SK-N-SH treated with all-trans-retinoic acid at 6 μM for 48 hours (cell line): Measurements from ENCODE around the gene SRSF1.
"Not testable (repeated sequence)": the region's sequence is repeated elsewhere in the genome, so short reads cannot be mapped to it uniquely, and the experiment has no call there.

Experiments used
- ARNTL ChIP-seq: fragments of 450-650 bp; formaldehyde crosslinking; IDR thresholded peaks from 2 replicates; pipeline ENCODE4 v1.5.0; 2020; ENCODE audit warnings: low read depth, mild to moderate bottlenecking, moderate library complexity, borderline replicate concordance
- ZC3H10 ChIP-seq: fragments of 250-450 bp; sonication (Bioruptor Pico); IDR thresholded peaks from 2 replicates; pipeline ENCODE4 v1.5.1; 2021; ENCODE audit warnings: mild to moderate bottlenecking, moderate library complexity
- ZNF70 ChIP-seq: fragments of 450-650 bp; formaldehyde crosslinking; IDR thresholded peaks from 2 replicates; pipeline ENCODE4 v1.5.0; 2020; ENCODE audit warnings: mild to moderate bottlenecking, moderate library complexity
- TF ChIP-seq, protein P1 (sequence below): fragments of 250-450 bp; sonication (Bioruptor Pico); IDR thresholded peaks from 2 replicates; pipeline ENCODE4 v1.5.1; 2020; ENCODE audit warnings: low read depth, mild to moderate bottlenecking, moderate library complexity
- TF ChIP-seq, protein P2 (sequence below): fragments of 250-450 bp; sonication (Bioruptor Pico); IDR thresholded peaks from 2 replicates; pipeline ENCODE4 v1.8.0; 2020; ENCODE audit warnings: mild to moderate bottlenecking, moderate library complexity, borderline replicate concordance
- TF ChIP-seq, protein P3 (sequence below): fragments of 250-450 bp; sonication (Bioruptor Pico); IDR thresholded peaks from 2 replicates; pipeline ENCODE4 v1.5.1; 2021; ENCODE audit warnings: mild to moderate bottlenecking, moderate library complexity

DNA sequence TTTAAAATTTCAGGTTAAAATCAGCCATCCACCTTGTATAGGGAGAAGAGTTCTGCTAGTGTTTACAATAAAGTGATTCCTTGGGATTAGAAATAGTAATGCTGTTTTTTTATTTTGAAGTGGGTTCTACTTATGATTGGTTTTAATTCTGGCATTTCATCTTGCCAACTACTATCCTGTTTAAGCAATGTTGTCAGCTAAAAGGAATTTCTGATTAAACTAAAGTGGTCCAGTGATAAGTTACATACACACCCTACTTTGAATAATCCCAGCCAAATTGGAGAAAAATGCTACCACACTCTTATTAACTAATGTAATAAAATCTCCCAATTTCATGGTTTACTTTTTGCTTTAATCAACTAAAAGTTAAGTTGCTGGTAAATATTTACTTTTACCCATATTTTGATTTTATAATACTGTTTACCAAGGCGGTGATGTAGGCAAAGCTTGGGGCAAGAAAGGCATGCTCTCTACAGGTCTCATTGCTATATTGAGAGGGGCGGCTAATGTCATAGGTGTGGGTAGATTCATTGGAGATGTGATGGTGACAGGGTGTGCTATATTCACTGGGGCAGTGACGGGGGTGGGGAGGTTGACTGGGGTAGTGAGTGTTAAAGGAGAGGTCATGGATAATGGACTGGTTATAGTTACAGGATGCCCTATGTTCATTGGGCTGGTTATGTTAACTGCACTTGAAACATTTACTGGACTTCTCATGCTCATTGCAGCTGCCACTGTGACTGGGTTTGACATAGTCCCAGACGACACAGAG lies 32.8 kb downstream of the SRSF1 start:
- not testable (repeated sequence) for TF ChIP-seq ARNTL (CRISPR knock-in tag); ZNF70 (CRISPR knock-in tag); ZC3H10
- TF ChIP-seq, protein P1, sequence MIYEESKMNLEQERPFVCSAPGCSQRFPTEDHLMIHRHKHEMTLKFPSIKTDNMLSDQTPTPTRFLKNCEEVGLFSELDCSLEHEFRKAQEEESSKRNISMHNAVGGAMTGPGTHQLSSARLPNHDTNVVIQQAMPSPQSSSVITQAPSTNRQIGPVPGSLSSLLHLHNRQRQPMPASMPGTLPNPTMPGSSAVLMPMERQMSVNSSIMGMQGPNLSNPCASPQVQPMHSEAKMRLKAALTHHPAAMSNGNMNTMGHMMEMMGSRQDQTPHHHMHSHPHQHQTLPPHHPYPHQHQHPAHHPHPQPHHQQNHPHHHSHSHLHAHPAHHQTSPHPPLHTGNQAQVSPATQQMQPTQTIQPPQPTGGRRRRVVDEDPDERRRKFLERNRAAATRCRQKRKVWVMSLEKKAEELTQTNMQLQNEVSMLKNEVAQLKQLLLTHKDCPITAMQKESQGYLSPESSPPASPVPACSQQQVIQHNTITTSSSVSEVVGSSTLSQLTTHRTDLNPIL (CRISPR knock-in tag) = not testable (repeated sequence)
- TF ChIP-seq, protein P2, sequence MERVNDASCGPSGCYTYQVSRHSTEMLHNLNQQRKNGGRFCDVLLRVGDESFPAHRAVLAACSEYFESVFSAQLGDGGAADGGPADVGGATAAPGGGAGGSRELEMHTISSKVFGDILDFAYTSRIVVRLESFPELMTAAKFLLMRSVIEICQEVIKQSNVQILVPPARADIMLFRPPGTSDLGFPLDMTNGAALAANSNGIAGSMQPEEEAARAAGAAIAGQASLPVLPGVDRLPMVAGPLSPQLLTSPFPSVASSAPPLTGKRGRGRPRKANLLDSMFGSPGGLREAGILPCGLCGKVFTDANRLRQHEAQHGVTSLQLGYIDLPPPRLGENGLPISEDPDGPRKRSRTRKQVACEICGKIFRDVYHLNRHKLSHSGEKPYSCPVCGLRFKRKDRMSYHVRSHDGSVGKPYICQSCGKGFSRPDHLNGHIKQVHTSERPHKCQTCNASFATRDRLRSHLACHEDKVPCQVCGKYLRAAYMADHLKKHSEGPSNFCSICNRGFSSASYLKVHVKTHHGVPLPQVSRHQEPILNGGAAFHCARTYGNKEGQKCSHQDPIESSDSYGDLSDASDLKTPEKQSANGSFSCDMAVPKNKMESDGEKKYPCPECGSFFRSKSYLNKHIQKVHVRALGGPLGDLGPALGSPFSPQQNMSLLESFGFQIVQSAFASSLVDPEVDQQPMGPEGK (CRISPR knock-in tag) = not testable (repeated sequence)
- TF ChIP-seq, protein P3, sequence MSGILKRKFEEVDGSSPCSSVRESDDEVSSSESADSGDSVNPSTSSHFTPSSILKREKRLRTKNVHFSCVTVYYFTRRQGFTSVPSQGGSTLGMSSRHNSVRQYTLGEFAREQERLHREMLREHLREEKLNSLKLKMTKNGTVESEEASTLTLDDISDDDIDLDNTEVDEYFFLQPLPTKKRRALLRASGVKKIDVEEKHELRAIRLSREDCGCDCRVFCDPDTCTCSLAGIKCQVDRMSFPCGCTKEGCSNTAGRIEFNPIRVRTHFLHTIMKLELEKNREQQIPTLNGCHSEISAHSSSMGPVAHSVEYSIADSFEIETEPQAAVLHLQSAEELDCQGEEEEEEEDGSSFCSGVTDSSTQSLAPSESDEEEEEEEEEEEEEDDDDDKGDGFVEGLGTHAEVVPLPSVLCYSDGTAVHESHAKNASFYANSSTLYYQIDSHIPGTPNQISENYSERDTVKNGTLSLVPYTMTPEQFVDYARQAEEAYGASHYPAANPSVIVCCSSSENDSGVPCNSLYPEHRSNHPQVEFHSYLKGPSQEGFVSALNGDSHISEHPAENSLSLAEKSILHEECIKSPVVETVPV (CRISPR knock-in tag) = not testable (repeated sequence)
